H1 (cell line): ENCODE measurements around the gene KRT35. TPM values are rescaled to one million over a fixed set of nuclear protein-coding genes. Genes with fewer than 3 reads are reported as not detected.

Source experiments
- ASH2L ChIP-seq: fragments of 200-600, 300-600 bp; sonication (generic); IDR thresholded peaks from one replicate; pipeline ENCODE4 v1.7.1; 2017; ENCODE audit warnings: low read length
- HDAC2 ChIP-seq, 2 experiments: fragments of 300-600 bp in 1 of 2; sonication (generic) in 1 of 2; IDR thresholded peaks; 2 replicates each; pipeline ENCODE4 v1.6.1; 2011 to 2012; ENCODE audit warnings: low read depth in 2 of 2, low read length in 2 of 2, mild to moderate bottlenecking in 2 of 2, moderate library complexity in 2 of 2, borderline replicate concordance in 1 of 2, inconsistent platforms in 1 of 2
- SIRT6 ChIP-seq: IDR thresholded peaks from one replicate; pipeline ENCODE4 v1.7.1; 2012; ENCODE audit warnings: low read length, inconsistent platforms
- TAF1 ChIP-seq: IDR thresholded peaks from 2 replicates; pipeline ENCODE4 v1.6.1; 2011; ENCODE audit warnings: mild to moderate bottlenecking, low read depth, low read length
- polyA plus RNA-seq, 7 experiments: library from polyadenylated mRNA; depleted of rRNA in 3 of 7; stranded (reverse) in 5 of 7; unstranded in 2 of 7; fragments of >200 nt in 5 of 7; fragments of 200-250 nt in 2 of 7; gene quantifications; 1 replicate in 5 of 7; 2 replicates in 1 of 7; 4 replicates in 1 of 7; pipeline versions ENCODE4 v1.2.1 to v1.2.3, GENCODE V29; 2011 to 2013; ENCODE audit warnings: missing spikeins in 2 of 7, mixed read lengths in 2 of 7
- total RNA-seq: library from RNA; stranded (reverse); fragmentation: NEBNext Ultra II Directional; extraction: Animal tissue kit (Norgen Biotek cat#: 25700); gene quantifications from 2 replicates; pipeline ENCODE4 v1.2.1, GENCODE V29; 2021
- TF ChIP-seq, protein P1 (sequence below): IDR thresholded peaks from 2 replicates; pipeline ENCODE4 v1.6.1; 2011; ENCODE audit warnings: low read depth, mild to moderate bottlenecking, low read length; ENCODE audit not compliant: insufficient read depth

Gene KRT35
- total and polyA plus RNA-seq, 2 of the 8 experiments (the other 6 are each of a cell fraction or from before 2014, with no cell fraction given), result not detected

DNA sequence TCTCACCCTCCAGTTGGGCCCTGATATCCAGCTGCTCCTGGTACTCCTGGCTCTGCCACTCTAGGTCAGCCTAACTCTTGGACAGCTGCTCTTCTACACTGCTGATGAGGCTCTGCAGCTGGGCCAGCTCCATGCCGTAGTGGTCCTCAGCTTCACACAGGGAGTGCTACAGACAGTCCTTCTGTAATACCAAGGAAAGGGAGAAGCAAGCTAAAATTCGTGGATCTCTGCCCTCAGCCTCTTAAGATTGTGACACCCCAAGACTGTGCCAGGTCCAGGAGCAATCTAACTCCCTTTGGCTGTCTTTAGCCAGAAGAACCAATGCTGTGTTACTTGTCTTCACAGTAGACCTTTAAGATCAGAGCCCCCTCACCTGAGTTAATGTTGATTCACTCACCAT lies 32.4 kb downstream of the KRT35 start (continued):
- TF ChIP-seq, protein P1, sequence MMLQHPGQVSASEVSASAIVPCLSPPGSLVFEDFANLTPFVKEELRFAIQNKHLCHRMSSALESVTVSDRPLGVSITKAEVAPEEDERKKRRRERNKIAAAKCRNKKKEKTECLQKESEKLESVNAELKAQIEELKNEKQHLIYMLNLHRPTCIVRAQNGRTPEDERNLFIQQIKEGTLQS, result no peak
- TF ChIP-seq HDAC2 (IDR thresholded peaks at IDR 0.05; ENCODE audit: borderline replicate concordance in 1 of 2, low read depth in 2 of 2, low read length in 2 of 2) (no peak), ASH2L (no peak), TAF1 (no peak), SIRT6 (no peak)
